Measurements from ENCODE around the gene MPO.

DNA sequence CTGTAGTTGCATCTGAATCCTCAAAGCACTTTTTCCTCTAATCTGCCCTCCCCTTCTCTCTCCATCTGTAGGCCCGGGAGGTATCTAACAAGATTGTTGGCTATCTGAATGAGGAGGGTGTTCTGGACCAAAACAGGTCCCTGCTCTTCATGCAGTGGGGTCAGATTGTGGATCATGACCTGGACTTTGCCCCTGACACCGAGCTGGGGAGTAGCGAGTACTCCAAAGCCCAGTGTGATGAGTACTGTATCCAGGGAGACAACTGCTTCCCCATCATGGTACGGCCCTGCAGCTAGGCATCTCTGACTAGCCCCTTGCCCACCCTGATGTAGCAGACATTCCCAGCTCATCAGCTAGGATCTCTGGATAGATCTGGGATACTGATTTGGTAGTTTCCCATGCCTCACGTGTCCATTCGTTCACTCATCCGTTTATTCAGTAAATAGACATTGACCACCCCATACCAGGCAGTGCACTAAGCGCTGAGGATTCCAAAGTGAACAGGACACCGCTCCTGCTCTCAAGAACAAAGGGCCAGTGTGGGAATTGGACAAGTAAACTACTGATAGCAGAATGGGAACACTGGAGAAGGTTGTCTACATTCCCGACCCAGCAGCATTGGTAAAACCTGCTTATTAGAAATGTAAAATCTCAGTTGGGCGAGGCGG is 30.3 kb downstream of the MPO start:
- TF ChIP-seq, protein P1, sequence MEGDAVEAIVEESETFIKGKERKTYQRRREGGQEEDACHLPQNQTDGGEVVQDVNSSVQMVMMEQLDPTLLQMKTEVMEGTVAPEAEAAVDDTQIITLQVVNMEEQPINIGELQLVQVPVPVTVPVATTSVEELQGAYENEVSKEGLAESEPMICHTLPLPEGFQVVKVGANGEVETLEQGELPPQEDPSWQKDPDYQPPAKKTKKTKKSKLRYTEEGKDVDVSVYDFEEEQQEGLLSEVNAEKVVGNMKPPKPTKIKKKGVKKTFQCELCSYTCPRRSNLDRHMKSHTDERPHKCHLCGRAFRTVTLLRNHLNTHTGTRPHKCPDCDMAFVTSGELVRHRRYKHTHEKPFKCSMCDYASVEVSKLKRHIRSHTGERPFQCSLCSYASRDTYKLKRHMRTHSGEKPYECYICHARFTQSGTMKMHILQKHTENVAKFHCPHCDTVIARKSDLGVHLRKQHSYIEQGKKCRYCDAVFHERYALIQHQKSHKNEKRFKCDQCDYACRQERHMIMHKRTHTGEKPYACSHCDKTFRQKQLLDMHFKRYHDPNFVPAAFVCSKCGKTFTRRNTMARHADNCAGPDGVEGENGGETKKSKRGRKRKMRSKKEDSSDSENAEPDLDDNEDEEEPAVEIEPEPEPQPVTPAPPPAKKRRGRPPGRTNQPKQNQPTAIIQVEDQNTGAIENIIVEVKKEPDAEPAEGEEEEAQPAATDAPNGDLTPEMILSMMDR (IDR thresholded peaks at IDR 0.05; ENCODE audit: low read depth, low read length, poor library complexity, severe bottlenecking): no peak
- no peak for TF ChIP-seq EZH2phosphoT487 (IDR thresholded peaks at IDR 0.05; ENCODE audit: borderline replicate concordance, low read length)
